Stimulated activated CD8-positive, alpha-beta memory T cell treated with anti-CD3 and anti-CD28 coated beads, Interleukin-7, amount 100 ng/mL, for 48 hours (primary cell): ENCODE data around the gene MPC1.
"Not testable (repeated sequence)": the region's sequence is repeated elsewhere in the genome, so short reads cannot be mapped to it uniquely, and the experiment has no call there.

Experiments used
- DNase-seq, 2 donors: peaks; one replicate each; pipeline ENCODE4 v3.0.0-alpha.2; 2020; ENCODE audit warnings: low read depth in 1 of 2; ENCODE audit errors: extremely low read depth in 1 of 2

MPC1 gene

DNA sequence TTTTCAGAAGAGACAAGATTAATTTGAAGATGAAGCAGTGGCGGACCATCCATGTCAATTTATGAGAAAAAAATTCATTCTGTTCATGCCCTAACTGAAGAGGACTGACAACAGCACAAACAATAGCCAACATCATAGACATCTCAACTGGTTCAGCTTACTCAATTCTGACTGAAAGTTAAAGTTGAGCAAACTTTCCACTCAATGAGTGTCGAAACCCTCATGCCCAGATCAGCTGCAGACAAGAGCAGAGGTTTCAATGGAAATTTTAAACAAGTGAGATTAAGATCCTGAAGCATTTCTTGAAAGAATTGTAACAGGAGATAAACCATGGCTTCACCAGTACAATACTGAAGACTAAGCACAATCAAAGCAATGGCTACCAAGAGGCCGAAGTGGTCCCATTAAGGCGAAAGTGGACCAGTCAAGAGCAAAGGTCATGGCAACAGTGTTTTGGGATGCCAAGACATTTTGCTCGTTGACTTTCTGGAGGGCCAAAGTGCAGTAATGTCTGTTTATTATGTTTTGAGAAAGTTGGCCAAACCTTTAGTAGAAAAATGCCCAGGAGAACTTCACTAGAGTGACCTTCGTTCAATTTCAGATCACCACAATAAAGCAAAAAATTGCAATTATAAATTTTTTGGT lies 34.3 kb downstream of the MPC1 start:
- DNase-seq, result no peak

DNA sequence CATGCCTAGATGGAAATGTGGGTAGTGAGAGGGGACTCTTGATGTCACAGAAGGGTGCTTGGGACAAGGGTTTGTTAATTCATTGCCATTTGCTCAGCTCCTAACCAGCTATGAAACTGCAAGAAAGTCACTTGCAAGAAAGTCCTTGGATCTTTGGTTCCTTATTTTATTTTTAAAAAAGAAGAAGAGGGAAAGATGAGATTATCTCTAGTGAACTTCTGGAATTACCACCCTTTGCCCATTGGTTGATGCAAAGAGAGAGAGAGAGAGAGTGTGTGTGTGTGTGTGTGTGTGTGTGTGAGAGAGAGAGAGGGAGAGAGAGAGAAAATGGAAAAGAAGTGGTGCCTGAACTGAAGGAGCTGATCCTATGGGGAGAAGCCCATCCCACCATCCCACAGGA lies 35.8 kb downstream of the MPC1 start:
- no peak for DNase-seq

DNA sequence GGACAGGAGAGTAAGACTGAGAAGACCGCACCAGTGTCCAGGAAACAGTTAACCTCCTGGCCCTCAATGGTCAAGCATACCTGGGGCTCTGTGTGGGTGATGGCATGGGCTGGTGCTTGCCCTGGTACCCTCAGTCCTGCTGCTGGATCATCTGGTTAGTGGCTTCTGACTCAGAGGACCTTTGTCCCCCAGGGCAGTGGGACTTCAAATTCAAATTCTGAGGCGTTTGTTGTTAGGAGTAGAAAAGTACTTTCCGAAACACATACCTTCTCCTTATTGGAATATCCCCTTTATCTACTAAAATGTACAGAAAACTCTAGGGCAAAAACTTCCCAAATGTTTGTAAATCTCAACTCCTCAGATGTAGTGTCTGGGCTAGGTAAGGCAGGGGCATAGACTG lies 36.3 kb downstream of the MPC1 start:
- no peak for DNase-seq

DNA sequence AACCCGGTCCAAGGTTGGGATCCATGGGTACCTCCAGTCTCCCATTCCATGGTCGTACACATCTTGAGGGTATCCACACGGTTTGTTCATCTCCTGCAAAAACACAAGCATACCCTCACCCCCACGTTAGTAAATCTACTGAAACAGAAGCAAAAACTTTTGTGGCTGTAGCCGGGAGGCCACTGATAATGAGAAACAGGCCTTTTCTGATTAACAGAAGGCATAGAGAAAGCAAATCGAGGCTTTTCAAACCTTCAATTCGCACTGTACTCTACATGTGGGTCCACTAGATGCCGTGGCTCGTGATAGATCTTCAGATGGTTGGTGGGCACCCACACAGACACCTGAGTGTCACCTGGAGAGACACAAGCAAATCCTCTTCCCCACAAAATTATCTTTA lies 37.1 kb downstream of the MPC1 start:
- DNase-seq, result not testable (repeated sequence)

DNA sequence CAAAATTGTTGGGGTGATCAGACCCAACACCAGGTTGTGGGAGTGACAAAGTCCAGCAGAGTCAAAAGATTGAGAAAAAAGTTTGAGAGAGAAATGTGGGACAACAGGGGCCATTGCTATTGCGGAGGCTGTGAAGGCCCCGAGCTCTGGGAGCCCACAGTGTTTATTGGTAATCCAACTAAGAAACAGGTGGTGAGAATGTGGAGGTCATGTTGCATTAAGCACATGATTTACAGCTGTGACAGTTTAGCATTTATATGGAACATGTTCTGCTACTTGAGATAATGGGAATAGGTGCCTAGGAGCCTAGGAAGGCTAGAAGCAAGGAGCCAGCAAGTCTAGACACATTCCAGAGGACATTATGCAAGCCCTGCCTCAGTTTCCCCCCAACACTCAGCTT lies 37.8 kb downstream of the MPC1 start:
- DNase-seq, result not testable (repeated sequence)

DNA sequence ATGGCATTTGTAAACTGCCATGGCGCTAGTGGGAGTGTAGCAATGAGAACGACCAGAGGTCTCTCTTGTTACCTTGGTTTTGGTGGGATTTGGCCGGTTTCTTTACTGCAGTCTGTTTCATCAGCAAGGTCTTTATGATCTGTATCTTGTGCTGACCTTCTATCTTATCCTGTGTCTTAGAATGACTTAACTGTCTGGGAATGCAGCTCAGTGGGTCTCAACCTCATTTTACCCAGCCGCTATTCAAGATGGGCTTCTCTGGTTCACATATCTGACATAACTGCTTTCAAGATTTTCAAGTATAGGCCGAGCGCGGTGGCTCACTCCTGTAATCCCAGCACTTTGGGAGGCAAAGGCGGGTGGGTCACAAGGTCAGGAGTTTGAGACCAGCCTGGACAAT lies 38.5 kb downstream of the MPC1 start:
- no peak for DNase-seq

DNA sequence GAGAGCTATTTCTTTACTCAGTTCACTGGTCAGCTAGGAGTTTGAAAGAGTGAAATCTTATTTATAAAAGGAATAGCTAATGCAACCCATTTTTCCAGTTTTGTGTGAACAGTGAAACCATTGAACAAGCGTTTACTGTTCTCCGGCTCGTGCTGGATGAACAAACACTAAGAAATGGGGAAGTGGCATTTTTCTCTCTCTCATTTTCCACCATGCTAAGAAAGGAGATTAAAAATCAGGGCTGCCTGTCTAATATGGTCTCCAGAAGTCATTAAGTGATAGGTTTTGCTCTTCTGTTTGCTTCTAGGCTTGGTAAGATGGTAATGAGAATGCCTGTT lies 39.6 kb downstream of the MPC1 start:
- DNase-seq, result no peak

DNA sequence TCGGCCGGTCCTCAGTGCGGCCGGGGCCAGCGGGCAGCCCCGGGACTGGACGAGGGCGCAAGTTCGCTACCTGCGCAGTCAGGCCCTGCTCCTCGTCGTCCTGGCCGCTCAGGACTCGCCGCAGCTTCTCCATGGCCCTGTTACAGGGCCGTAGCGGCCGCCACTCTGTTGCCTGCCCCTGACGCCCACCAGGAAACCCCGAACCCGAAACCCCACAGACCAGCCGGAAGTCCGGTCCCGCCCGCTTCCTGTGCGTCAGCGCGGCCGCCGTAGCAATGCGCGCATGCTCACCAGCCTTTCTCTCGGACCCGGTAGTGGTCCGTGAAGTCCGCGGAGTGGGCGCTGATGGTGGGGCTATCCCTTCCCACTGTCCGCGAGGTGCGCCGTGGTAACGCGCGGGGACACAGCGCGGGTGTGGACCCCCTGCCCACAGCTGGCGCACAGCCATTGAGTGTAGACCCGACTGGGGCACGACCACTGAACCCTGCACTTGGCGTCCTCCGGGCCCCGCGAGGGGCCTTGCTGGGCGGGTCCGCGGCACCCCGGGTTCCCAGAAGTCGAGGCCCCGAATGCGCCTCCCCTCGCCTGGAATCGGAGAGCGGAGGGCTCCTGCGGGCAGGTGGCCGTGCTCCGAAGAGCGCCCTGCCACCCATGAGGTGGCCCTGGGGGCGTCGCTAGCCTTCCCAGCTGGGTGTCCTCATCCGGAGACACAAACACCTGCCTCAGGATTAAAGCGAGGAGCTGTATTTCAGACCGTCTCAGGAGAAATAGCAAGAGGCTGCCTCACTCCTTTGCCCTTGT lies 40.2 kb downstream of the MPC1 start, which contains the start of gene SFT2D1:
Gene SFT2D1, minus strand, starts transcription at position 197 of the 801 bp plus-strand sequence. Its CDS starts 64 bp downstream, at position 133.
- peak; percentile 77 to 81 for DNase-seq

DNA sequence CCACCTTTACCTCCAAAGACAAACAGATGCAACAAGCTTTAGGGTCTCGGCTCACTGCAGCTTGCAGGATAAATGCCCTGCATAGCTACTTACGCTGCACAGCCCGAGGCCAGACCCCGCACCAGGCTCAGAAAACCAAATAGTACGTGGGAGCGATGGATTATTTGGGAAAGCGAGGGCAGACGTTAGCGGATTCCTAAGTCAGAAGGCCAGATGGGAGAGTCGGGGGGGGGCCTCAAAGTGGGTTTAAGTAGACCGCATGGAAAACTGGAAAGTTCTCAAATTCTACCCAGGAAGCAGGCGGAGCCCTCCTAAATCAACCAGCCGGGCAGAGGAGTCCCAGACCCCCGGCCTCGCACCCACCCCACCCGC lies 40.8 kb downstream of the MPC1 start:
- DNase-seq, result no peak

DNA sequence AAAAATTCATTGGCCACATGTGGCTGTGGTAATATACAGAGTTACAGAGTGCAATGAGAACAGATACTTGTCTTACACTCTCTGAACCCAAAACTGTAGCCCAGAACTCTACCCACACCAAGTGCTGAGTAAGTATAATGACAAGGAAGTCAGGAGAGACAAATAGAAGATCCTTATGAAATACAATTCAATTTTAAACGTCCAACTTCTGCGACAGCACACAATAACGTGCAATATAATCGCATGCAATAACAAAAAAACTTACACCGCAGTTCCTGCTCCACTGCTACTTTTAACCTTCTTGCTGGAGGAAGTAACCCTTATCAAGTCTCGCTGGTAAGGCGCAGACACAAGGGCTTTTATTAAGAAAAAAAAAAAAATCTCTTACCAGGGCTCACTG lies 41.3 kb downstream of the MPC1 start:
- DNase-seq, result no peak

DNA sequence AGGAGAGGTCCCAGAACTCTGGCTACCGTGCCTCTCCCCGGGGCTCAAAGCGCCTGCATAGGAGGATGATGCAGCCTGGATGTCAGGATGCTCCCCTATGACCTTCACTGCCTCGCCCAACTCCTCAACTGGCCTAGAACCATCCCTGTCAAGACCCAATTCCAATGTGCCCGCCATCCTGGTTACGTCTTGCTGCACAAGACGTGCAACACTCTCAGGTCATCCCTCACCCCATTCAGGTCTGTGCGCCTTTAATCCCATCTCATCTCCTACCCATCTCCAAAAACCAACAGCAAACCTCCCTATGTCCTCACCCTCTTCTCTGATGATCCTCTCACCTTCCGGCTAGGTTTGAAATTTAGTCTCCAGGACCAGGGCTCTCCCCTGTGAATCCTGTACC lies 43.9 kb downstream of the MPC1 start:
- no peak for DNase-seq

DNA sequence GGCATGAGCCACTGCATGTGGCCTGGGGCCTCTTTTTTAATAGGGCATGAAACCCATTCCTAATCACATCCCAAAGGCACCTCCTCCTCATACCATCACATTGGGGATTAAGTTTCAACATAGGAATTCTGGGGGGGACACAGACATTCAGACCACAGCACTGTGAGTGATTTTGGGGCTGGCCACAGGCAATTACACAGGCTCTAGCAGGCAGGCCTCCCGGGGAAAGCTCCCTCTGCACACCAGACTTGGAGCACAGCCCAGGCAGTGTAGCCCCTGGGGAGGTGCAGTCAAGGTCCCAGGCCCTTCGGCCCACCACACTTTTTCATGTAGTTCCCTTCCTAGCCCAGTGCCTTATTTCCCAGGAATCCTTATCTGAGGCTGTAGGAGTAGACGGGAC lies 45.9 kb downstream of the MPC1 start:
- no peak for DNase-seq

DNA sequence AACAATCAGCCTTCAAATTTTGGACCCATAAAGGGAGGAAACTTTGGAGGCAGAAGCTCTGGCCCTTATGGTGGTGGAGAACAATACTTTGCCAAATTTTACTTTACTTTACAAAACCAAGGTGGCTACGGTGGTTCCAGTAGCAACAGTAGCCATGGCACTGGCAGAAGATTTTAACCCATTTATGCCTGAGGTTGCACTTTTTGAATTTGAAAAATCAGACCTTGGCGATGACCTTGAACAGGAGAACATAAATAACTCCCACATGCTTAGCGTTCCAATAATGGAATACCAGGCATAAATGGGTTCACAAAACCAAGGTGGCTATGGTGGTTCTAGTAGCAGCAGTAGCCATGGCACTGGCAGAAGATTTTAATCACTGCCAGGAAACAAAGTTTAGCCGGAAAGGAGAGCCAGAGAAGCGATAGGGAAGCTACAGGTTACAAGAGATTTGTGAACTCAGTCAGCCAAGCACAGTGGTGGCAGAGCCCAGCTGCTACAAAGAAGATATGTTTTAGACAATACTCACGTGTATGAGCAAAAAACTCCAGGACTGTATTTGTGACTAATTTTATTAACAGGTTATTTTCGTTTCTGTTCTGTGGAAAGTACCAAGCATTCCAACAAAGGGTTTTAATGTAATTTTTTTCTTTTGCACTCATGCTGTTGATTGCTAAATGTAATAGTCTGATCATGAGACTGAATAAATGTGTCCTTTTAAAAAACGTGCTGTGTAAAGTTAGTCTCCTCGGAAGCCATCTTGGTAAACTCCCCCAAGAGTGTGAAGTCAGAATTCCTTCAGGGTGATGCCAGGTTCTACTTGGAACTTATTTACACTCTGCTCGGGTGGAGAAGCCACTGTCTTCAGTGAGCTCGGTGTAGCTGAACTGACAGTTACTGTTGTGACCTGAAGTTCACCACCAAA lies 47.1 kb downstream of the MPC1 start:
- DNase-seq, result no peak

DNA sequence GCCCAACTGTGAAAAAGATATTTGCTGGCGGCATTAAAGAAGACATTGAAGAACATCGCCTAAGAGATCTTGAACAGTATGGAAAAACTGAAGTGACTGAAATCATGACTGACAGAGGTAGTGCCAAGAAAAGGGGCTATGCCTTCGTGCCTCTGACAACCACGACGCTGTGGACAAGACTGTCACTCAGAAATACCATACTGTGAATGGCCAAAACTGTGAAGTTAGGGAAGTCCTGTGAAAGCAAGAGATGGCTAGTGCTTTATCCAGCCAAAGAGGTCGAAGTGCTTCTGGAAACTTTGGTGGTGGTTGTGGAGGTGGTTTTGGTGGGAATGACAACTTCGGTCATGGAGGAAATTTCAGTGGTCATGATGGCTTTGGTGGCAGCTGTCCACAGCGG lies 47.9 kb downstream of the MPC1 start:
- DNase-seq, result no peak

DNA sequence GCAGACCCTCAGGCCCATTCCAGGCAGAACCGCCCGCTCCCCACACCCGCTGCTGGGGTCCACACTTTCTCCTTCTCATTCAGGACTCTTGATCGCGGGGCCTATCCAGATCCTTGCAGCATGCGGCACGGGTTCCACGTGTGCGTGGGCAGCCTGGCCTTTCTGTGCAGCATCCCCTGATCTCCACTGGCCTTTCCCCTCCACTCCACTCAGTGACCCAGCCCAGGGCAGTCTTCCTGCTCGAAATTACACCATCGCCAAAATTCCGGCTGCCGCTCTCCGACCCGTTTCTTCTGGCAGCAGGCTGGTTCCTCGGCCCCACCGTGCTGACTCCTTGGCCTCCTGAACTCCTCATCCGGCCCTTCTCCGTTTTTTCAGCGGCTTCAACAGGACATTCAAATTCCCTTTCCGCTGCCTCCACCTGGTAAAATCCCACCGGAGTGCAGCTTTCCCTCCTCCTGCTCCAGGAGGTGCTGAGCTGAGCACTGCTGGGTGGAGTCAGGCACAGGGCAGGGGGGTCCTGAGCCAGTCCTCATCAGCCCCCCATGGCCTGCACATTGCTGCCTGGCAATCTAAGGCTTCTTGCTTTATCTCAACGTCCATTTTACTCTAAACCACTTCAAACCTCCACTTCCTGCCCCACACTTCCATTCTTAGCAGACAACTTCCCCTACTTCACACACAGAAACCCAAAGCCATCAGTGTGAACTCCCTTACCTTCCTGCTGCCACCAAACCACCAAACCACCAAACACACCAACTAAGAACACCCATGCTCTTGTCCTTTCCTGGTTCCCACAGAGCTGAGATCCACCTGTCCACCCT lies 49.4 kb downstream of the MPC1 start:
- peak in 1 of 2 donors; percentile 14 for DNase-seq

DNA sequence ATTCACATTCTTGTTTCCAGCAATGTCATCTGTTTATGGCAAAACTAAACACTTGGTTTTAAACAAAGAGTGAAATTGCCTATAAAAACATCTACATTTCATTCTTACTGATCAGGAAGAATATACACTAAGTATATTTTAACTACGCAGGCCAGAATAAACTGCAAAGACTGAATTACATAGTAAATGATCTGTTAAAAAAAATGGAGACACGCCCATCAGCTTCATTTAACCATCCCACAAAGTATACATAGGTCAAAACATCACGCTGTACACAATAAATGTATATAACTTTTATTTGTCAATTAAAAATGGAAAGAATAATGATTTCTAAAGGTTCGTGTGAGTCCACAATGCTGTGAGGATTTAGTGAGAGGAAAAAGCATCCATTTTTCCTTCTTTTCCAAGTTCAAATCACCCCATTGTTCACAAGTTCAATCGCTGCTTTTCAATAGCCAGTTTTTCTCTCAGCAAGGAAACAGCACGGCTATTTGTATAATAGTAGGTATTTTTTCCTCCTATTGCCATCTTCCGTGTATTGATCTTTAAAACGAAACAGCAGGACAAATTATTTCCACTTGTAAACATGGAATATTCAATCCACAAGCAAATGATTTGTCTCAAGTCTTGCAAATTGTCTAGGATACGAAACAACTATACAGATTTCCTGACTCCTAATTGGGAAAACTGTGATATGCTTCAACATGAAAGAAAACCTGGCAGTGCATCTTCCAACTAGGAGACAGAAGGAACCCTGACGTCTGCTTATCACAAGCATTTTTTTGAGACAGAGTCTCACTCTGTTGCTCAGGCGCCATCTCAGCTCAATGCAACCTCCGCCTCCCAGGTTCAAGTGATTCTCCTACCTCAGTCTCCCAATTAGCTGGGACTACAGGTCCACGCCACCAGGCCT lies 51.0 kb downstream of the MPC1 start:
- DNase-seq, result no peak

DNA sequence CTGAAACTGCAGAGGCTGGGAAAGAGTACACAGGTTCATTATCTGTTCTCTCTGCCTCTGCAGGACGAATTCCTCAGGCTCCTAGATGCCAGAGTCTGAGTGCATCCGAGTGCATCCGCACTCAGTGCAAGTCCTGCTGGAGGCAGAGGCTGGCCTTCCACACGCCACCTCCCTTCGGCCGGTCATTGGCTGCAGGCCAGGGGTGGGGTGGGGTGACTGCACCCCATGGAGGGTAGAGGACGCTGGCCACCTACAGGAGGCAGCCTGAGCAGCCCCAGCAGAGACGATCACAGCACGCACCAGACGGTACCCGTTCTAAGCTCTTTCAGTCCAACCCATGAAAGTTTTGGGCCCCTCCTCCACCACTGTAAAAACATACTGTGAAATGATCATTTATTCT lies 52.1 kb downstream of the MPC1 start:
- DNase-seq, result no peak

DNA sequence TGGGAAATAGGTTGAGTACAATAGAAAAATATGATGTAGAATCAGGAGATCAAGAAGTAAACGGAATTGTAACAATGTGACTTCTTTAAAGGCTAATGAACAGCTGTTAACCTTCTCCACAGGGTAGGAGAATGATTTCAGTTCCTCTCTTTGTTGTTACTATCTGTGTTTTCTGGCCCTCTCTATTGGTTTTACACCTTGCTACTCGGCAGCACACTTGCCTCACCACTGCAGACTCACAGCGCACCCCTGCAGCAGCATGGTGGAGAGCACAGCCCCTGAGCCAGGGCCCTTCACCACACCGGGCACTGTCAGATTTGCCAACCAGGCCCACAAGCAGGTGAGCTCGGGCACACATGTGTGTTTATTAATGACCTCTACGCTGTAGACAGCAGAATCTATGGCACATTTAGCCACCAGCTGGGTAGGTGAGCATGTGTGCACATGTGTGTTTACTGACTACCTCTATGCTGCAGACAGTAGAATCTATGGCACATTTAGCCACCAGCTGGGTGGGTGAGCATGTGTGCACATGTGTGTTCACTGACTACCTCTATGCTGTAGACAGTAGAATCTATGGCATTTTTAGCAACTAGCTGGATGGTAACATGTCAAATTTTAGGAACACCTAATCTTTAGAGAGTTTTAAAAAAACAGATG lies 57.2 kb downstream of the MPC1 start:
- DNase-seq, result no peak

DNA sequence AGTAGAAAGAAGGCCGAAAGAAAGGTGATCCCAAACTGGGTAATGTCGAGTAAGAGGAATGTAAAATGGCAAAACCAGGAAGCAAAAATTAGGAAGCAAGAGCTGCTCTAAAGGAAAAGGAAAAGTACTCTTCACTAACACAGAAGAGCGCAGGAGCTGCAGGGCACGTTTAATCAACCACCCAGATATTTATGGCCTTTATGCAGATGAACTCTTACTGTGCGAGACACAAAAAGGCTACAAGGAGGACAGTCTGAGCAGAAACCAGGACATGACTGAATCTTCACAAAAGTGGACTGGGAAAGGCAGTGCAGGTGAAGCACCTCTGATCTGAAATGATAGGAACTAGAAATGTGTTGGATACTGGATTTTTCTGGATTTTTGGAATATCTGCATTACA lies 59.3 kb downstream of the MPC1 start:
- DNase-seq, result no peak
